HEK293T (cell line): Measurements from ENCODE around the gene FGFR3.
A peak's percentile ranks its signal among the peaks of the same experiment; 100 is the strongest.

ENCODE experiments used
- CTCF ChIA-PET: fragments of 350-600 bp; formaldehyde crosslinking; extraction: SDS; loops from one replicate; lab custom pipeline; 2021; ENCODE audit warnings: antibody characterized with exemption, inconsistent platforms; lab: Yijun Ruan, JAX
- POLR2A ChIA-PET: fragments of 350-600 bp; formaldehyde crosslinking; extraction: SDS; loops from one replicate; lab custom pipeline; 2020; ENCODE audit warnings: antibody characterized with exemption, inconsistent platforms; lab: Yijun Ruan, JAX
- DNase-seq: peaks from one replicate; pipeline ENCODE4 v3.0.0; 2012; ENCODE audit warnings: mixed read lengths; ENCODE audit errors: extremely low spot score
- ARNT ChIP-seq: fragments of 450-650 bp; IDR thresholded peaks from 2 replicates; pipeline ENCODE4 v1.6.1; 2017; ENCODE audit warnings: mild to moderate bottlenecking
- BHLHE40 ChIP-seq: fragments of 450-650 bp; IDR thresholded peaks from 2 replicates; pipeline ENCODE4 v1.6.1; 2016; ENCODE audit warnings: mild to moderate bottlenecking, moderate library complexity, borderline replicate concordance
- CTBP1 ChIP-seq: fragments of 450-650 bp; IDR thresholded peaks from 2 replicates; pipeline ENCODE4 v1.6.1; 2016; ENCODE audit warnings: borderline replicate concordance
- ELF4 ChIP-seq: fragments of 450-650 bp; IDR thresholded peaks from 2 replicates; pipeline ENCODE4 v1.6.1; 2017; ENCODE audit warnings: antibody characterized with exemption
- FOXA1 ChIP-seq: fragments of 450-650 bp; IDR thresholded peaks from 2 replicates; pipeline ENCODE4 v1.6.1; 2016; ENCODE audit warnings: mild to moderate bottlenecking
- FOXK2 ChIP-seq: fragments of 450-650 bp; IDR thresholded peaks from 2 replicates; pipeline ENCODE4 v1.6.1; 2016; ENCODE audit warnings: mild to moderate bottlenecking
- FOXM1 ChIP-seq: fragments of 450-650 bp; IDR thresholded peaks from 2 replicates; pipeline ENCODE4 v1.6.1; 2017; ENCODE audit warnings: mild to moderate bottlenecking, borderline replicate concordance
- HDGF ChIP-seq: fragments of 450-650 bp; IDR thresholded peaks from 2 replicates; pipeline ENCODE4 v1.6.1; 2017; ENCODE audit warnings: antibody characterized with exemption, borderline replicate concordance
- L3MBTL2 ChIP-seq: fragments of 450-650 bp; conservative IDR thresholded peaks from 2 replicates; pipeline ENCODE4 v1.6.1; 2016; ENCODE audit warnings: mild to moderate bottlenecking
- LEF1 ChIP-seq: fragments of 450-650 bp; IDR thresholded peaks from 2 replicates; pipeline ENCODE4 v1.6.1; 2017; ENCODE audit warnings: mild to moderate bottlenecking, borderline replicate concordance
- NFRKB ChIP-seq: fragments of 450-650 bp; IDR thresholded peaks from 2 replicates; pipeline ENCODE4 v1.6.1; 2016; ENCODE audit warnings: mild to moderate bottlenecking, moderate library complexity
- SP1 ChIP-seq: fragments of 450-650 bp; IDR thresholded peaks from 2 replicates; pipeline ENCODE4 v1.6.1; 2017
- SUZ12 ChIP-seq: fragments of 450-650 bp; IDR thresholded peaks from 2 replicates; pipeline ENCODE4 v1.6.1; 2016; ENCODE audit warnings: mild to moderate bottlenecking
- TARDBP ChIP-seq: fragments of 450-650 bp; IDR thresholded peaks from 2 replicates; pipeline ENCODE4 v1.6.1; 2016
- ZNF384 ChIP-seq: fragments of 450-650 bp; IDR thresholded peaks from 2 replicates; pipeline ENCODE4 v1.6.1; 2016
- TF ChIP-seq, protein P1 (sequence below): fragments of 450-650 bp; IDR thresholded peaks from 2 replicates; pipeline ENCODE4 v1.6.1; 2016

The FGFR3 gene

DNA sequence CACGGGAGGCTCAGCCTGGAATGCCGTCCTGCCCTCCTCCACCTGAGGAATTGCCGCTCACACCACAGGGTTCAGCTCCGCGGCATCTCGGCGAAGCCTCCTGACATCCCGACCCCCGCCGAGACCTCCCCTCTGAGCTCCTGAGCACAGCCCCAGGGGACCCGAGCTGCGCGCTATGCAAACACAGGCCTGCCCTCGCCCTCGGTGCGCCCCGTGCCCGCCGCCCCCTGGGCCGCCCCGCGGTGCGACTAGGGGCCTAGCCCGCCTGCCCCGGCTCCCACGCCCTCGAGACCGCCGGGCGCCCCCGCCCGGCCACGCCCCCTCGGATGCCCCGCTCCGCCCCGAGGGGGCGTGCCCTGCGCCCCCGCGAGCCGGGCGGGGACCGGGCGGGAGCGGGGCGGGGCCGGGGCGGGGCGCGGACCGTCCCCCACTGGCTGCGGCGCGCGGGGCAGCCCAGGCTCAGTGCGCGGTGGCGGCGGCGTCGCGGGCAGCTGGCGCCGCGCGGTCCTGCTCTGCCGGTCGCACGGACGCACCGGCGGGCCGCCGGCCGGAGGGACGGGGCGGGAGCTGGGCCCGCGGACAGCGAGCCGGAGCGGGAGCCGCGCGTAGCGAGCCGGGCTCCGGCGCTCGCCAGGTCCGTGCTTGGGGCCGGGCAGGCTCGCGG lies at the start of gene FGFR3:
TSS of gene FGFR3 (plus strand) at position 462 of the 664 bp plus-strand sequence. CDS start 642 bp downstream, outside the sequence.
- ChIA-PET POLR2A (interaction anchor here (1.0 to 1.4 kb wide), 4 partner anchors 9 to 81 kb away, joined by 3 to 4 read pairs (median 4); partner anchors contain the start of gene SLBP), CTCF (interaction anchor here (0.8 to 1.7 kb wide), 3 partner anchors 12 to 46 kb away, joined by 4 read pairs; no protein-coding TSS in a partner anchor)
- DNase-seq, result peak; percentile 94
- TF ChIP-seq SP1 (no peak), LEF1 (no peak), L3MBTL2 (no peak), NFRKB (no peak), FOXA1 (no peak), FOXK2 (no peak), FOXM1 (0 out of 2 replicates have a peak, but pooled peaks have one; percentile 2), TARDBP (no peak), CTBP1 (no peak), ARNT (0 out of 2 replicates have a peak, but pooled peaks have one; percentile 41), ELF4 (no peak), HDGF (no peak), BHLHE40 (no peak)
- TF ChIP-seq, protein P1, sequence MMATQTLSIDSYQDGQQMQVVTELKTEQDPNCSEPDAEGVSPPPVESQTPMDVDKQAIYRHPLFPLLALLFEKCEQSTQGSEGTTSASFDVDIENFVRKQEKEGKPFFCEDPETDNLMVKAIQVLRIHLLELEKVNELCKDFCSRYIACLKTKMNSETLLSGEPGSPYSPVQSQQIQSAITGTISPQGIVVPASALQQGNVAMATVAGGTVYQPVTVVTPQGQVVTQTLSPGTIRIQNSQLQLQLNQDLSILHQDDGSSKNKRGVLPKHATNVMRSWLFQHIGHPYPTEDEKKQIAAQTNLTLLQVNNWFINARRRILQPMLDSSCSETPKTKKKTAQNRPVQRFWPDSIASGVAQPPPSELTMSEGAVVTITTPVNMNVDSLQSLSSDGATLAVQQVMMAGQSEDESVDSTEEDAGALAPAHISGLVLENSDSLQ, result no peak

GRCh38 chr4:1743551-1743950 lies 49.5 kb upstream of the FGFR3 start:
- no peak for DNase-seq
- TF ChIP-seq SP1, result no peak
- TF ChIP-seq LEF1, result no peak
- POLR2A ChIA-PET, result interaction anchor here (1.5 kb wide), 1 partner anchor 65 kb away, joined by 4 read pairs; no protein-coding TSS in a partner anchor
- CTCF ChIA-PET, result interaction anchor here (1.8 to 6.6 kb wide), 2 partner anchors 13 to 68 kb away, joined by 5 to 116 read pairs; no protein-coding TSS in a partner anchor

DNA sequence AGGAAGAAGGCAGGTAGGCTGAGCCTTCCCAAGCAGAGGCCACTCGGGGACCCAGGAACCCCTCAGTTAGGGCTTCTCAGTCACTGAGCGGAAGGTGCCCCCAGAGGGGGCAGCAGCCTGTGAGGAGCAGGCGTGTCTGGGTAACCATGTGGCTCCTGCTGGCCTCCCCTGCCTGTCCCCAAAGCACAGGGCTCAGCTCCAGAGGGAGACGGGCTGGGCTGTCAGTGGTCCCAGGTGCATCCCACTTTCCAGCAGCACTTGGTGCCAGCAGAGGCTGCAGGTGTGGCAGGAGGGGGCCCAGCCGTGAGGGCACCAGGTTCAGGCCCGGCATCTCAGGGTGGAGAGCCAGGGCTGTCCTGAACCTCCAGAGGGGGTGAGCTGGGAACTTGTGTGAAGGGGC lies 49.1 kb upstream of the FGFR3 start:
- TF ChIP-seq HDGF, result no peak
- TF ChIP-seq SUZ12, result no peak
- no peak for TF ChIP-seq NFRKB
- no peak for TF ChIP-seq ZNF384
- no peak for TF ChIP-seq FOXK2
- TF ChIP-seq FOXM1, result no peak
- no peak for TF ChIP-seq BHLHE40
- TF ChIP-seq LEF1, result no peak
- no peak for TF ChIP-seq SP1
- TF ChIP-seq TARDBP, result no peak
- no peak for TF ChIP-seq CTBP1
- no peak for TF ChIP-seq FOXA1
- no peak for TF ChIP-seq L3MBTL2
- TF ChIP-seq, protein P1, result no peak
- no peak for TF ChIP-seq ARNT
- TF ChIP-seq ELF4, result no peak
- DNase-seq, result no peak
- POLR2A ChIA-PET, result interaction anchor here (0.6 to 1.8 kb wide), 4 partner anchors 14 to 65 kb away, joined by 3 to 5 read pairs (median 4); partner anchors contain the start of genes TACC3 and TMEM129
- CTCF ChIA-PET, result interaction anchor here (1.7 to 6.6 kb wide), 3 partner anchors 14 to 68 kb away, joined by 4 to 116 read pairs (median 5); no protein-coding TSS in a partner anchor

DNA sequence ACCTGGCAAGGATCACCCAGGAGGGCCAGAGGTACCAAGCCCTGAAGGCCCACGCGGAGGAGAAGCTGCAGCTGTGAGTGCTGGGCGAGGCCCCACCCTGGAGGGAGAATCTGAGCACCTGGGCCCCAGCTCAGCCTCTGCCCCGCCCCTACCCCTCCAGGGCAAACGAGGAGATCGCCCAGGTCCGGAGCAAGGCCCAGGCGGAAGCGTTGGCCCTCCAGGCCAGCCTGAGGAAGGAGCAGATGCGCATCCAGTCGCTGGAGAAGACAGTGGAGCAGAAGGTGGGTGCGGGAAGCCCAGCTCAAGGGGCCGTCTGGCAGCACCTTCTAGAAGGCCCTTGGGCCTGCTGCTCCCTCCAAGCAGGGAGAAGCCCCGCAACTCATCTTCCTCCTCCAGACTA lies 48.5 kb upstream of the FGFR3 start:
- TF ChIP-seq FOXA1, result no peak
- TF ChIP-seq ZNF384, result no peak
- no peak for TF ChIP-seq TARDBP
- no peak for TF ChIP-seq NFRKB
- CTCF ChIA-PET, result interaction anchor here (0.7 to 6.6 kb wide), 4 partner anchors 14 to 74 kb away, joined by 3 to 116 read pairs (median 4); no protein-coding TSS in a partner anchor
- POLR2A ChIA-PET, result interaction anchor here (0.6 to 1.8 kb wide), 4 partner anchors 15 to 64 kb away, joined by 3 to 5 read pairs (median 4); partner anchors contain the start of genes TACC3 and TMEM129
- no peak for DNase-seq

- ChIA-PET POLR2A (interaction anchor here (1.3 to 1.8 kb wide), 2 partner anchors 15 to 24 kb away, joined by 4 to 5 read pairs; partner anchors contain the start of genes TACC3 and TMEM129), CTCF (interaction anchor here (0.8 to 6.6 kb wide), 6 partner anchors 13 to 116 kb away, joined by 4 to 116 read pairs (median 4); no protein-coding TSS in a partner anchor)
- no peak for DNase-seq
- TF ChIP-seq ELF4 (no peak), L3MBTL2 (no peak), BHLHE40 (no peak), FOXM1 (no peak), LEF1 (no peak), ARNT (no peak), SP1 (no peak), FOXK2 (no peak), SUZ12 (no peak), NFRKB (no peak), CTBP1 (no peak), HDGF (no peak), TARDBP (no peak), FOXA1 (no peak), ZNF384 (no peak)
- TF ChIP-seq, protein P1, result no peak
Observed at GRCh38 chr4:1745165-1745564, 47.9 kb upstream of the FGFR3 start.
